Measurements from ENCODE around the gene TMPRSS9.
"Not testable (repeated sequence)": the region's sequence is repeated elsewhere in the genome, so short reads cannot be mapped to it uniquely, and the experiment has no call there.

The TMPRSS9 gene

DNA sequence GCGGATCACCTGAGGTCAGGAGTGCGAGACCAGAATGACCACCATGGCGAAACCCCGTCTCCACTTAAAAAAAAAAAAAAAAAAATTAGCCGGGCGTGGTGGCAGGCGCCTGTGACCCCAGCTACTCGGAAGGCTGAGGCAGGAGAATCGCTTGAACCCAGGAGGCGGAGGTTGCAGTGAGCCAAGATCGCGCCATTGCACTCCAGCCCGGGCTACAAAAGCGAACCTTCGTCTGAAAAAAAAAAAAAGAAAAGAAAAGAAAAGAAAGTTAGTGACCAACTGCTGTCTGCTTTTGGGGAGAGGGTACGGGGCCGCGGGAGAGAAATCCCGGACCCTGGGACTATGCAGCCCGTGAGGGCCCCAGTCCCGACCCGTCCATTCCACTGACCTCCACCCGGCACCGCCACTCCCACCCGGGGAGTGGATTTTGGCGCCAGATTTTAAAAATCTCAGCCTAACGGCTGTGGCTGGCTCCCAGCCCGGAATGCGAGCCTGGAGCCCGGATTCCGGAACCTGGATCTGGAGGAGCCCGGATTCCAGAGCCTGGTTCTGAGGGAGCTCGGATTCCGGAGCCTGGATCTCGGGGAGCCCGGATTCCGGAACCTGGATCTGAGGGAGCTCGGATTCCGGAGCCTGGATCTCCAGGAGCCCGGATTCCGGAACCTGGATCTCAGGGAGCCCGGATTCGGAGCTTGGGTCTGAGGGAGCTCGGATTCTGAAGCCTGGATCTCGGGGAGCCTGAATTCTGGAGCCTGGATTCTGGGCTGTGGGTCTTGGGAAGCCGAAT lies 102.8 kb downstream of the TMPRSS9 start:
- no peak for DNase-seq (ENCODE audit: low read depth)

DNA sequence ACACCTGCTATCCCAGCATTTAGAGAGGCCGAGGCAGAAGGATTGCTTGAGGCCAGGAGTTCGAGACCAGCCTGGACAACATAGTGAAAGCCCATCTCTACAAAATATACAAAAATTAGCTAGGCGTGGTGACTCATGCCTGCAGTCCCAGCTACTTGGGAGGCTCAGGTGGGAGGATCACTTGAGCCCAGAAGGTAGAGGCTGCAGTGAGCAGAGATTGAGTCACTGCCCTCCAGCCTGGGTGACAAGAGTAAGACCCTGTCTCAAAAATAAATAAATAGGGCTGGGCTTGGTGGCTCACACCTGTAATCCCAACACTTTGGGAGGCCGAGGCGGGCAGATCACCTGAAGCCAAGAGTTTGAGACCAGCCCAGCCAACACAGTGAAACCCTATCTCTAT lies 103.6 kb downstream of the TMPRSS9 start:
- DNase-seq (ENCODE audit: low read depth) = not testable (repeated sequence)

DNA sequence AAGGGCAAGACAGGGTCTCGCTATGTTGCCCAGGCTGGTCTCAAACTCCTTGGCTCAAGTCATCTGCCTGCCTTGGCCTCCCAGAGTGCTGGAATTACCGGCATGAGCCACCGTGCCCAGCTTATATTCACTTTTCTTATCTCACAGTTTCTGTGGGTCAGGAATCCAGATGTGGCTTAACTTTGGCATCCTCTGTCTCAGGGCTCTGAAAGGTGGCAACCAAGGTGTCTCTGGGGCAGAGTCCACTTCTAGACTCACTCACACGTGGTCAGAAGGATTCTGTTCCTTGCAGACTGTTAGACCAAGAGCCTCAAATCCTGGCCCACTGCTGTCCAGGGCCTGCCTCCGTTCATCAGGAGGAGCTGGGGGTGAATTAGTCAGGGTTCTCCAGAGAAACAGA lies 104.3 kb downstream of the TMPRSS9 start:
- DNase-seq (ENCODE audit: low read depth) = no peak

DNA sequence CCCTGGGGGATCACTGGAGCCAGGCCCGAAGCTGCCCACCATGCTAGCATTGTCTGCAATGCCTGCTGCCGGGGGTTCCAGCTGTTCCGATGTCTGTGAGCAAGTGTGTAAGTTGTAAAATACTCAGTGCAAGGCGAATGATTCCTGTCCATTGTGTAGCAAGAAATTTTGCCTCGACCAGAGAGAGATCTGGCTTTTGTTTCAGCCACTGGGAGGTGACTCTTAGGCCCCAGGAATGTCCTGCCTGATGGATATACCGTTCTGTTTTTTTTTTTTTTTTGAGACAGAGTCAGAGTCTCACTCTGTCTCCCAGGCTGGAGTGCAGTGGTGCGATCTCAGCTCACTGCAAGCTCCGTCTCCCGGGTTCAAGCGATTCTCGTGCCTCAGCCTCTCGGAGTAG lies 108.5 kb downstream of the TMPRSS9 start:
- DNase-seq (ENCODE audit: low read depth) = no peak

DNA sequence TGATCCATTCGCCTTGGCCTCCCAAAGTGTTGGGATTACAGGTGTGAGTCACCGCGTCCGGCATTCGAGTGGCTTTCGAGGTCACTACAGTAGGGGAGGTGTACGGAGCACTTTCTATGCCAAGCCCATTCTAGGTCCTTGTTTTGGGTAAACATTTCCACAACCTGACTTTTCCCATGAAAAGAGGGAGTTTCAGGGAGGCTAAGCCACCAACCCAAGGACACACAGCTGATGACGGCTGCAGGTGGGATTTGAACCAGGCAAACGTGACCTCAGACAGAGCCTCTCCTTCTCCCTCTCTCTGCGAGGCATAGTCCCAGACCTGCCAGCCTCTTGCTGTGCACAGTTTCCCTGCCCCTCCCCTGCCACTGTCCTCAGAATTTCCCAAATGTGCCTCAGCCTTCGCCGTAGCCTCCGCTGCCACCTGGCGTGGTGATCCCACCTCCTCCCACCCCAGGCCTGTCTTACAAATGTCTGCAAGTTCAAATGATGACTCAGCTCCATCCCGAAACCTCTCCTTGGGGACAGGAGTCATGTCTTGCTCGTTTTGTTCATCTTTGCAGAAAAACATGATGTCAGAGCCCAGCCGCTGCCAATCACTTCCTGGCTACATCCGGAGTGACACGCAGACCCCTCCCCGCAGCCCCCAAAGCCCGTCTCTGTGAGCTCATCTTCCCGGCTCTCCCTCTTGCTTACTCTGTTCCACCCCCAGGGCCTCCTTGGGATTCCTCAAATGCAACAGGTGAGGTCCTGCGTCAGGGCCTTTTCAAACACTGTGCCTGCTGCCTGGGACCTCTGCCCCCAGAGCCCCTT lies 109.2 kb downstream of the TMPRSS9 start:
- no peak for DNase-seq (ENCODE audit: low read depth)

DNA sequence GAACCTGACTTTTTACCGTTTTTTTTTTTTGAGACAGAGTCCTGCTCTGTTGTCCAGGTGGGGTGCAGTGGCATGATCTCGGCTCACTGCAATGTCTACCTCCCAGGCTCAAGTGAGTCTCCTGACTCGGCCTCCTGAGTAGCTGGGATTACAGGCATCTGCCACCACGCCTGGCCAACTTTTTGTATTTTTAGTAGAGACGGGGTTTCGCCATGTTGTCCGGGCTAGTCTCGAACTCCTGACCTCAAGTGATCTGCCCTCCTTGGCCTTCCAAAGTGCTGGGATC lies 109.8 kb downstream of the TMPRSS9 start:
- not testable (repeated sequence) for DNase-seq (ENCODE audit: low read depth)

DNA sequence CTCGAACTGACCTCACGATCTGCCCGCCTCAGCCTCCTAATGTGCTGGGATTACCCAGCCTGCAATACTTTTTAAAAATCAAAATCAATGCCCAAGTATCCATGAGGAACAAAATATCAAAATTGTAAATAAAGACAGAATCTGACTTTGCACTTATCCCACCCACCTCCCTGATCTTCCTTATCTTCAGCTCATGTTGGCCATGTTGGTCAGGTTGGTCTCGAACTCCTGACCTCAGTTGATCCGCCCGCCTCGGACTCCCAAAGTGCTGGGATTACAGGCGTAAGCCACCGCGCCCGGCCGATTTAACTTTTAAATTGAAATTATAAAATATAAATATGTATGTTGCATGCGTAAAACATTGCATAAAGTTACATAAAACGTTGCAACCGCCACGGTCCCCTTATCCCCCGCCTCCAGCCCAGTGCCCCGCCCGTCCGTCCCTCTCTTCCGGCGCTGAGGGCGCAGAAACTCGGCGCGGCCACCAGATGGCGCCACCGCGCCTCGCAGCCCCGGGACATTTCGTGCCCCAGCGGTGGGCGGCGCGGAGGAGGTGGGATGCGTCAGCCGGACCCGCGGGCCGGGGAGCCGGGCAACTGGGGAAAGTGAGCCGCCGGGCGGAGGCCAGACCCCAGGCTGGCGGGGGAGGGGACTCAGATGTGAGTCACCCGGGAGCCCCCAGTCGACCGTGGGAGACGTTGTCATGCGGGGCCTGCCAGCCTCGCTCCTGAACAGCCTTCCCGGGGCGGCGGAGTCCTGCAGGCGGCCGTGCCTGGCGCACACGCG lies 114.4 kb downstream of the TMPRSS9 start:
- DNase-seq (ENCODE audit: low read depth) = peak; percentile 78

DNA sequence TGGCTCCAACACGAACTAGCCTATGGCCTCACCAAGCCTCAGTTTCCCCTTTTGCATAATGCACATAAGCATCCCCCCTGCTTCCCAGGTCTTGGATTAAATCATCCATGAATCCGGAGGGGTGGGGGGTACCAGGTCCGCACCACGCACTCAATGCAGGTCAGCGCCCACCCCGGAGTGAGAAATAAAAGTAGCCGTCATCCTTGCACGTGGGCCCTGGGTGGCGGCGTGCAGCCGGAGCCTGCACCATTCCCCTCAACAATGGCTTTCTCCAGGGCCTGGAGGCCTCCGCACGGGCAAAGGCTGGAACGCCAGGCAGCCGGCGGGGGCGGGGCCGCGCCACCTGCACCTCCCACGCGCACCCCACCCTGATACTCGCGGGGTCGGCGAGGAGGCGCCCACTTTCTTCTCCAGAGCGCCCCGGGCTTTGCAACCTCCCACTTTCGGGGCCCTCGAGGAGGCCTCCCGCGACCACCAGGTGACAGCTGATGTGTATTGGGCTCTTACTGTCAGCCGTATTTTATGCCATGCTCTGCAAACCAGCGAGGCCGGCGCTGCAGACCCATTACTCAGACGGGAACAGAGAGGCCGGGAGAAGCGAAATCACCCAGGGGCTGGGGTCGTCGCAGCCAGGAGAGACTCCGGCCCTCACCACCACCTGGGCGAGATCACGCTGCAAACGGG lies 115.1 kb downstream of the TMPRSS9 start:
- DNase-seq (ENCODE audit: low read depth) = peak; percentile 43
